ENCODE measurements around the gene ADARB2. TPM values are rescaled to one million over a fixed set of nuclear protein-coding genes. Genes with fewer than 3 reads are reported as not detected.

Gene ADARB2
- total and polyA plus RNA-seq, 2 experiments from 2014 or later: 1.6 to 3.1 TPM

- DNase-seq (ENCODE audit: low read depth in 1 of 2, low spot score in 1 of 2): no peak
- no peak for TF ChIP-seq CTCF (IDR thresholded peaks at IDR 0.05; ENCODE audit: low read depth, low read length)
- Histone ChIP-seq H3K9me3 (ENCODE audit: low read depth) (no peaks in the 10 kb centered on the region), H3K27me3 (no peaks in the 10 kb centered on the region), H3K27ac (no peak overlapping the region), H3K4me3 (no peak overlapping the region), H3K36me3 (no peaks in the 10 kb centered on the region), H3K4me1 (ENCODE audit: low read depth) (no peaks in the 10 kb centered on the region)
Measured at GRCh38 chr10:1602037-1602484, 135.3 kb downstream of the ADARB2 start.

GRCh38 chr10:1601406-1601805 lies 135.9 kb downstream of the ADARB2 start:
- no peaks in the 10 kb centered on the region for H3K9me3 ChIP-seq (ENCODE audit: low read depth)
- TF ChIP-seq CTCF (IDR thresholded peaks at IDR 0.05; ENCODE audit: low read depth, low read length): no peak
- no peaks in the 10 kb centered on the region for H3K4me1 ChIP-seq (ENCODE audit: low read depth)
- no peaks in the 10 kb centered on the region for H3K36me3 ChIP-seq
- no peak for DNase-seq (ENCODE audit: low read depth in 1 of 2, low spot score in 1 of 2)
- H3K27me3 ChIP-seq: no peaks in the 10 kb centered on the region
- no peak overlapping the region for H3K4me3 ChIP-seq
- no peak overlapping the region for H3K27ac ChIP-seq

GRCh38 chr10:1600861-1601260 lies 136.5 kb downstream of the ADARB2 start:
- Histone ChIP-seq H3K9me3 (ENCODE audit: low read depth) (no peaks in the 10 kb centered on the region), H3K27ac (no peak overlapping the region), H3K36me3 (no peaks in the 10 kb centered on the region), H3K27me3 (no peaks in the 10 kb centered on the region), H3K4me3 (no peak overlapping the region), H3K4me1 (ENCODE audit: low read depth) (no peaks in the 10 kb centered on the region)
- TF ChIP-seq CTCF (IDR thresholded peaks at IDR 0.05; ENCODE audit: low read depth, low read length): no peak
- DNase-seq (ENCODE audit: low read depth in 1 of 2, low spot score in 1 of 2): no peak

GRCh38 chr10:1598393-1599153 lies 138.8 kb downstream of the ADARB2 start:
- no peak for TF ChIP-seq CTCF (IDR thresholded peaks at IDR 0.05; ENCODE audit: low read depth, low read length)
- Histone ChIP-seq H3K9me3 (ENCODE audit: low read depth) (no peaks in the 10 kb centered on the region), H3K36me3 (no peaks in the 10 kb centered on the region), H3K4me1 (ENCODE audit: low read depth) (no peaks in the 10 kb centered on the region), H3K27ac (no peak overlapping the region), H3K4me3 (no peak overlapping the region), H3K27me3 (no peaks in the 10 kb centered on the region)
- DNase-seq (ENCODE audit: low read depth in 1 of 2, low spot score in 1 of 2): no peak

- Histone ChIP-seq H3K4me1 (ENCODE audit: low read depth) (no peaks in the 10 kb centered on the region), H3K36me3 (no peaks in the 10 kb centered on the region), H3K4me3 (no peak overlapping the region), H3K9me3 (ENCODE audit: low read depth) (no peaks in the 10 kb centered on the region), H3K27ac (no peak overlapping the region), H3K27me3 (no peaks in the 10 kb centered on the region)
- TF ChIP-seq CTCF (IDR thresholded peaks at IDR 0.05; ENCODE audit: low read depth, low read length): no peak
- DNase-seq (ENCODE audit: low read depth in 1 of 2, low spot score in 1 of 2): no peak
Measured at GRCh38 chr10:1597370-1598146, 139.8 kb downstream of the ADARB2 start.
